GM18508 (cell line): ENCODE measurements around the gene STX18.
"Not testable (repeated sequence)": the region's sequence is repeated elsewhere in the genome, so short reads cannot be mapped to it uniquely, and the experiment has no call there.

ENCODE experiments used
- ATAC-seq: cut with Tn5 transposase; IDR thresholded peaks from one replicate; pipeline ENCODE4 v1.9.1; 2021; ENCODE audit warnings: moderate number of reproducible peaks; ENCODE audit not compliant: insufficient read depth, unreplicated experiment

STX18 gene

DNA sequence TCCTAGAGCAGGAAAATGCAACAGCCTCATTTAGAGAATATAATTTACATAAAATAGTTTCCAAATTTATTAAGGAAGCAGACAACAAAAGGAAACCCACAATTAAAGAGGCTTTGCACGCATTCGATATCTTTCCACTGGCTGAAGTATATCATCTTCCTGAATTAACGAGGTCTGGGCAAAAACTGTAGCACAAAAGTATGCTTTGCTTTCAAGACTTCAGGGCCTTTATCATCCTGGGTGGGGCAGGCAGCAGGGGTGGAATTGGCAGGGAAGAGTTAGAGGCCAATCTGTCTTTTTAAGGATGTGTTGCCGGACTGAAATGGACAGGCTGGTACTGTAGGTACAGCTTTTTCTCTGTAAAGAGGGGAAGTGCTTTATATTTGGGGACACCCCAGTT, 17.0 kb upstream of the STX18 start:
- ATAC-seq: no peak

DNA sequence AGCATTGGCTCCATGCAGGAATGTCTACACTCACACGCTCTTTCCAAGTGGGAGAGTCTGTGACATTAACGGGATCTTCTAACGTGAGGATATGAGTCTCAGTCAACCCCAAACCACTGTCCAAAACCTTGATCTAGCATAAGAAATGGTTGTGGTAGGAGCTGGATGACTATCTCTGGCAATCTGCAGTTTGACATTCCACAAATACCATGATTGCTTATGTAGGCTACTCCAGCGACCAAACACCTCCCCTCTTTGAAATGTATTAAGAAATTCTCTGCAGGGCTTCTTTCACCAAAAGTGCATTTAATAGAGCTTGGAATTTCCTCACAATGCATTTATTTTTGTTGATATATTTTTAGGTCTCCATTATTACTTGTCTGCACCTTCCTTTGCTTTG, 14.1 kb upstream of the STX18 start:
- ATAC-seq: no peak

DNA sequence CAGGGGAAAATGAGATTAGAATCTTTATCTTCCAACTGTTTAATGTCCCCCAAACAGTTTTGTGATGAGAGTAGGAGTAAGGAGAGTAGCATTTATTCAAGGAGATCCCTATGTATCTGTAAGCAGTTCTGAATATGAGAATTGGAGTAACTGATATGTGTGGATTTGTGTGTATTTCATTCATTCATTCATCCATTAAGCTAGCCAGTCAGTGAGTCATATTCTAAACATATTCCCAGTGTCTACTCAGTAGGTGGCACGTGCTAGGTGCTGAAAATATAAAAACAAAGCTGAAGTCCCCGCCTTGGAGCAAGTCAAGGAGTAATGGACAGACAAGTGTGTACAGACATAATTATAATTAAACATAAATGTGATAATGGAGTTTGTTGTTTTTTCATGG, 12.4 kb upstream of the STX18 start:
- no peak for ATAC-seq

DNA sequence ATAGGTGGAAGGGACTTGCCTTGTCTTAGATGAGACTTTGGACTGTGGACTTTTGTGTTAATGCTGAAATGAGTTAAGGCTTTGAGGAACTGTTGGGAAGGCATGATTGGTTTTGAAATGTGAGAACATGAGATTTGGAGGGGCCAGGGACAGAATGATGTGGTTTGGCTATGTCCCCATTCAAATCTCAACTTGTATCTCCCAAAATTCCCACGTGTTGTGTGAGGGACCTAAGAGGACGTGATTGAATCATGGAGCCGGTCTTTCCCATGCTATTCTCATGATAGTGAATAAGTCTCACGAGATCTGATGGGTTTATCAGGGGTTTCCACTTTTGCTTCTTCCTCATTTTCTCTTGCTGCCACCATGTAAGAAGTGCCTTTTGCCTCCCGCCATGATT, 10.2 kb upstream of the STX18 start:
- ATAC-seq: not testable (repeated sequence)

- not testable (repeated sequence) for ATAC-seq
Observed at GRCh38 chr4:4550161-4550560, 8.3 kb upstream of the STX18 start.

DNA sequence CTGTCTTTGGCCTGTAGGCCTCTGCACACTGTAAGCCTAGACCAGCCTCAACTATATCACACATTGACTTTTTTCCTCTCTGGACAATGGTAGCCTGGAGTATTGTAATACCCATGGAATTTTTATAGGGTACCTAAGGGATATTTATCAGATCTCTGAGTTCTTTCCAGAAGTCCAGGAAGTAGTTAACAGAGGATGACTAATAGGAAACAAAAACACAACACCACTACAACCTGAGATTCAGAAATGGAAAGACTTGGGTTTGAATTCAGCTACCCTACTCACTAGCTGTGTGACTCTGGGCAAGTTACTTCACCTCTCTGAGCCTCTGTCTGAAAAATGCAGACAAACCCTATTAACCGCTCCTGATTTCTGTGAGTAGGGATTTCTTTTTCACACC, 7.7 kb upstream of the STX18 start:
- ATAC-seq: no peak

DNA sequence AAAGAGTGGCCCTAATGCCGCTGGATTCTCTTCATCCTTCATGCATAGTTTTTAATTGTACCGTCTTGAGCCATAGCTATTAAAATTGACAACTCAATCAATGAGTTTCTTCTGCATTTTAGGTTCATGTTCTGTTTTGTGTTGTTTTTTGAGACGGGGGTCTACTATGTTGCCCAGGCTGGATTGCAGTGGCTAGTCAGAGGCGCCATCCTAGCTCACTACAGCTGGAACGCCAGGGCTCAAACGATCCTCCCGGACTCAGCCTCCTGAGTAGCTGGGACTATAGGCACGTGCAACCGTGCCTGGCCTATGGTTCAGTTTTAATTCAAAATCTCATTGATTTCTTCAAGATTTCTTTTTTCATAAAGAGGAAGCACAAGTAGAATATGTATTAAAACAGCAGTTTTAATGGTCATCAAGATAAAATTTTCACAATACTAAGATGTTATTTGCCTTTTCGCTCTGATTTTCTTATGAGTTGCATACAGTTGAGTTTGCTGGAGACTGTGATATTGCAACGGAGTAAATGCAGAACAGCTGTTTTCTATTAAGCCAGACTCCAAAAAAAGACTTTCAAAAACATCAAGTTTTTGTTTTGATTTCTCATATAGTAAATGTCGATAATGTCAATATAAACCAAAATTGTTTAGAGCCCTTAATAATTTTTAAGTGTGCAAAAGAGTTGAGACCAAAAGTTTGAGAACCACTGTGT, 1.1 kb upstream of the STX18 start:
- no peak for ATAC-seq

DNA sequence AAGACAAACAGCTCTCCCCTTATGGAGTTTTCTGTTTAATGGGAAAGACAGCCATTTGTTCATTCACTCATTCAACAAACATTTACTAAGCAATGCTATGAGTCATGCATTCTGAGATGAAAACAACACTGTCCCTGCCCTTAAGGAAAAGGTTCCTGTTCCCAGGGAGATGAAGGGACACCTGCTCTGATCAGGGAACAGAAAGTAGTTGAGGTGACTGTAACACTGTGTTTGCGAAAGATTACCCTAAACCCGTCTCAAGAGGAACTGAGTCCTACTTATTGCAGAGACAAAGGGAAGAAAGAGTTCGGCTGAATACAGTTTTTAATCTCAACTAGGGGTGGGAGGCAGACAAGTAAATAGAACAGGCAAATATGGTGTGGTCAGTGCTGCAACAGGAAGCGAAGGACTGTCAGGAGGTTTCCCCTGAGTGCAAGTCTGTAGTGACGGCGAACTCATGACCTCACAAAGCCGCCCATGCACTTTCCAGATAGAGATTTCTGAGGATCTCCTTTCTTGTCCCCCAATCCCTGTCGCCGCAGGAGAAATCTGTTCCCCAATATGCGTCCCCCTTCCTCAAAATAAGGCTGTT, 712 bp downstream of the STX18 start:
- ATAC-seq: no peak

DNA sequence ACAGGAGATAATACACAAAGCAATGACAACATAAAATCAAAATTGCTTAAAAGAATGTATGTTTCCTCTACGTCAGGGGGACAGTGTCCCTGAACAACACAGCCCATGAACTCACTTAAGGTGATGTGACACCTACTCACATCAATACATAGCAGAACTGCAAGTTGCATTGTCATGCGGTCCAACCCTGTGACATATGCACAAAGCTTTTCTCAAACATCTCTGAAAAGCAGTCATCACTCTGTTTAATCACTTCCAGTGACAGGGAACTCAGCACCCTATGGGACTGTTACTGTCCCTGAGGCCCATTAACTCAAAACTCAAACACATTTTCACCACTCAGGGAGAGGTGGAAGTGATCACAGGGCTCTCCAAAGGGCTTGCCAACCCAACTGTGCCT, 2.4 kb downstream of the STX18 start:
- no peak for ATAC-seq

DNA sequence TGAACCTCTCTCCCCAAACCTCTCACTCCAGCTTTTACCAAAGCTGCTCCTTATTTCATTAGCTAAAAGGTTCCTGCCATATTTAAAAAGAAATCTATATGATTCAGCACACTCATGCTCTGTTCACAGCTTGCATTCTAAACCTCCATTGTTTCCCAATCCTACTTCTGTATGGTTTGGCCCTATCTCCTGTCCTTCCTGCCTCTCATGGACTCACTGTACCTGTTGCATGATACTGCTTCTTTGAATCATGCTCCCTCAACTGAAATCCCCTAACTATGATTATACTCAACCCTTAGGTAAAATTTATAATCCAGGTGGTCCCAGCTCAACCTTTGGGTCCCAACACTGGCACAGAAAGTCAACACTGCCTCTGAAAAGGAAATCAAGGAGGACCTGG, 6.3 kb downstream of the STX18 start:
- no peak for ATAC-seq

DNA sequence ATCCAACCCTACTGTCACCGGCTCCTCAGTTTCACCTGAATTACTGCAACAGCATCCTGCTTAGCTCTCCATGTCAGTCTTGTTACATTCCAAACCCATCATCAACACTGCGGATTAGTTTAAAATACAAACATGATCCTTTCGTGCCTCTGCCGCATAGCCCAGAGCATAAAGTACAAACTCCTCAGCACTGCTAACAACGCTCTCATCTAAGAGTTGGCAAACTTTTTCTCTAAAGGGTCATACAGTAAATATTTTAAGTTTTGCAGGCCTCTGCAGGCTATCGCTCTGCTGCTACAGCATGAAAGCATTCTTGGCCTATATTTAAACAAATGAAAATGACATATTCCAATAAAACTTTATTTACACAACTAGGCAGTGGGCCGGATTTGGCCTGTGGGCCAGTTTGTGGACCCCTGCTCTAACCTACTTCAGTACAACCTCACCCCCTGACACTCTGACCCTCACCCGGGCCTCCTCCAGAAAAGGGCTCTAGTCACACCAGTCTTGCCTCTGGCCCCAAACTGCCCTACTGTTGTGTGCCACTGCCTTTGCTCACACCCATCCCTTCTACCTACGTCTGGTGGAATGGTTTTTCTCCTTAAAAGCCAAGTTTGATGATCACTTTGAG, 7.2 kb downstream of the STX18 start:
- ATAC-seq: no peak

- no peak for ATAC-seq
Observed at GRCh38 chr4:4533461-4534169, 8.2 kb downstream of the STX18 start.

DNA sequence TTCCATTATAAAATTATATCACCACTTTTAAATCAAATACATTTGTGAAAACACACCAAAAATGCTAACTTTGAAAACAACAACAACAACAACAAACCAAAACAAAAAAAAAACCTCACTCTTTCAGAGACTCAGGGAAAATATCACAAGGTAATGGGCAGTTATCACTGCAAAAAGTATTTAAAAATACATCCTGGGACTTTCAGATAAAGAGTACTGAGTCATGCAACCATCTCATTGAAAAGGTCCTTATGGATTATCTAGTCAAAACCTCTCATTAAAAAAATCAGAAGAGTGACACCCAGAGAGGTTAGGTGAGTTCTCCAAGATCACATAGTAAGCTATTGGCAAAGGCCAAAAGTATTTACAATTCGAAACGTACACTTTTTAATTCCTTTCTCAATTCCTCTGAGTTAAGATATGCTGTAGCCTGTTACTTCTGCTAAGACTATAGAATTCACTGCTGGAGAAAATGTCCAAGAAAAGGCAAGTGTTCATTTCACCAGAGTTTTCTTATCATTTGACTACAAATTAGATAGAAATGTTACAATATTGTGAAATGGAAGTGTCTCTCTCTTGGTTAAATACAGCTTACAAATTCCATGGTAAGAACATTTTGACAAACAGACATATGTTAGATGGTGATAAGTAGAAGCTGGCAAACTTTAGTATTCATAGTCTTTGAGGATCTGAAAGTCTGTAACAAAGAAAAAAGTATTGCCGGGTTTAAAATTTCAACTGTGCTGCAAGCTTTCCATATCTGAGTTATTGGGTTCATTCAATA, 9.3 kb downstream of the STX18 start:
- no peak for ATAC-seq

- no peak for ATAC-seq
Observed at GRCh38 chr4:4529392-4529791, 12.5 kb downstream of the STX18 start.

GRCh38 chr4:4526401-4526800, 15.4 kb downstream of the STX18 start:
- ATAC-seq: no peak

DNA sequence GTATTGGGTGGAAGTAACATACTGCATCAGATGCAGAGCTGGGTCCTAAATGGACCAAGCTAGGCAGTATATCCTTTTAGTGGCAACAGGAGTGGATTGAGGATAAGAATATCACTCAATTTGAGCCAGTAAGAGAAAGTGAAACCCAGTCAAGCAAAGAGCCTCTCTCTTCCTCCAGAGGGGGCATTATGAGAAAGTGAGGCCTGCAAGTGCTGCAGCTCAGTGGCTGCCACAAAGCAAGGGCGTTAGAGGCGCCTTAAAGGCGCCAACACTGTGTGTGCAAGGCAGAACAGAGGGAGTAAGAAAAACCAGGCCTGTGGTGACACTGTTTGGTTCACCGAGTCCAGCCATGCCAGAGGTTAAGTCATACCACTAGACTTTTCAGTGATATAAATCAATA, 17.5 kb downstream of the STX18 start:
- ATAC-seq: peak; percentile 90

DNA sequence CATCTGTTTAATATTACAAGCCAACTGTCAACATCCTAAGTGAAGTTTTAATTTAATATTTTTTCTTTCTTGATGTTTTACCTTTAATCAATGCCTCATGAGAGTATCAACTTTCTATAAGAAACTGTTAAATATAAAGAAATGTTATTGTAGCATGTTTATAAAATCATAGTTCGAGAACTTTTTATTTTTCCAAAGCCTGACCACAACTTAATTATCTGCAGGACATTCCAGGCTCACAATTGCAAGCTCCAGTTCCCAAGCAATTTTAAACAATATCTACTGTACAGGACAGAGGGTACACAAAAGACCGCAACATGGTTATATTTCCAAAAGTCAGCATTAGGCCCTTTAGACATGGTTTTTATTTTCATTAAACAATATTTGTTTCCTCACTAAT, 20.1 kb downstream of the STX18 start:
- ATAC-seq: no peak

DNA sequence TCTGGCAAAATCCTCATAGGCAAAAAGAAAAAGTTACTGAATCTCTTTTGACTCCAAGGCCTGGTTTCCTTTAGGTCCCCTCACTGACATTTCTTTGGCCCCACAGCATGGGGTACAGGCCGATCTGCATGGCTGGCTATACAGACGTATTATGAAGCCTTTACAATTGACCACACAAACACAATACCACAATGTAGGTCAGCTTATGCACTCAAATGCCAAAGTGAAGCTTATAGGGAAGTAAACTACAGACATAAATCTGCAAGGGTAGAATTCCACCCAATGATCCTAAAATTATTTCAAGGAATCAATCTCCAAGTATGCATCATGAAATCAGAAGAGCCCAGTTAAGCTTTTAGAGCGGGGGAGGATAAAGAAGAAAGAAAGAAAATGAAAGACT, 20.7 kb downstream of the STX18 start:
- no peak for ATAC-seq

- no peak for ATAC-seq
Observed at GRCh38 chr4:4519297-4519894, 22.5 kb downstream of the STX18 start.

GRCh38 chr4:4518747-4519146, 23.1 kb downstream of the STX18 start:
- ATAC-seq: no peak
